HEK293 (cell line): ENCODE results near the gene ZFAND3.

Source experiments
- CTCF ChIA-PET: fragments of 350-600 bp; formaldehyde crosslinking; extraction: SDS; loops from one replicate; lab custom pipeline; 2021; ENCODE audit warnings: antibody characterized with exemption; lab: Yijun Ruan, JAX
- POLR2A ChIA-PET: fragments of 300-600 bp; formaldehyde crosslinking; extraction: SDS; loops from one replicate; lab custom pipeline; 2020; ENCODE audit warnings: antibody characterized with exemption, inconsistent platforms; lab: Yijun Ruan, JAX
- H3K27ac ChIP-seq: fragments of 200-500 bp; sonication (Bioruptor generic); 2 replicates; pipeline ENCODE4 v1.5.1; 2014; ENCODE audit warnings: low read depth, low read length, control low read depth, inconsistent platforms; ENCODE audit errors: extremely low read depth
- H3K36me3 ChIP-seq, 2 experiments: fragments of 200-500 bp in 1 of 2; sonication (Bioruptor generic) in 1 of 2; 1 replicate in 1 of 2; 2 replicates in 1 of 2; pipeline ENCODE4 v1.5.1; 2014 to 2017; ENCODE audit warnings: inconsistent platforms in 2 of 2, low read length in 2 of 2; ENCODE audit not compliant: control insufficient read depth in 2 of 2, insufficient read depth in 1 of 2
- H3K4me1 ChIP-seq: fragments of 200-500 bp; sonication (Bioruptor generic); 2 replicates; pipeline ENCODE4 v1.5.1; 2014; ENCODE audit warnings: mild to moderate bottlenecking, low read length, inconsistent platforms; ENCODE audit not compliant: control insufficient read depth, insufficient read depth
- H3K4me3 ChIP-seq: 2 replicates; pipeline ENCODE4 v1.5.1; 2011; ENCODE audit warnings: low read depth, mild to moderate bottlenecking, control low read depth, low read length, moderate library complexity
- H3K9me3 ChIP-seq: fragments of 200-500 bp; sonication (Bioruptor generic); 2 replicates; pipeline ENCODE4 v1.5.1; 2014; ENCODE audit warnings: low read depth, low read length, inconsistent platforms; ENCODE audit not compliant: control insufficient read depth, insufficient read depth
- KLF1 ChIP-seq: fragments of 450-650 bp; formaldehyde crosslinking; IDR thresholded peaks from 2 replicates; pipeline ENCODE4 v1.5.1; 2016; ENCODE audit warnings: missing biosample characterization, missing genetic modification characterization
- SALL2 ChIP-seq: fragments of 450-650 bp; formaldehyde crosslinking; IDR thresholded peaks from 2 replicates; pipeline ENCODE4 v1.5.0; 2017; ENCODE audit warnings: missing biosample characterization, mild to moderate bottlenecking, missing genetic modification characterization, borderline replicate concordance
- SCRT2 ChIP-seq: fragments of 450-650 bp; formaldehyde crosslinking; IDR thresholded peaks from 2 replicates; pipeline ENCODE4 v1.5.1; 2016; ENCODE audit warnings: missing biosample characterization, missing genetic modification characterization
- ZFP41 ChIP-seq: fragments of 450-650 bp; formaldehyde crosslinking; IDR thresholded peaks from 2 replicates; pipeline ENCODE4 v1.5.1; 2016; ENCODE audit warnings: missing biosample characterization, missing genetic modification characterization, borderline replicate concordance
- ZNF112 ChIP-seq: fragments of 450-650 bp; formaldehyde crosslinking; IDR thresholded peaks from 2 replicates; pipeline ENCODE4 v1.5.0; 2017; ENCODE audit warnings: missing biosample characterization, missing genetic modification characterization
- ZNF335 ChIP-seq: fragments of 450-650 bp; formaldehyde crosslinking; conservative IDR thresholded peaks from 2 replicates; pipeline ENCODE4 v1.5.1; 2016; ENCODE audit warnings: missing biosample characterization, missing genetic modification characterization
- ZNF404 ChIP-seq: fragments of 450-650 bp; formaldehyde crosslinking; IDR thresholded peaks from 2 replicates; pipeline ENCODE4 v1.5.1; 2017; ENCODE audit warnings: missing biosample characterization, missing genetic modification characterization
- ZNF560 ChIP-seq: fragments of 450-650 bp; formaldehyde crosslinking; IDR thresholded peaks from 2 replicates; pipeline ENCODE4 v1.5.1; 2017; ENCODE audit warnings: missing biosample characterization, missing genetic modification characterization, borderline replicate concordance
- ZNF561 ChIP-seq: fragments of 450-650 bp; IDR thresholded peaks from 2 replicates; pipeline ENCODE4 v1.5.1; 2018; ENCODE audit warnings: missing biosample characterization, missing genetic modification characterization, borderline replicate concordance
- ZNF701 ChIP-seq: fragments of 450-650 bp; formaldehyde crosslinking; IDR thresholded peaks from 2 replicates; pipeline ENCODE4 v1.5.1; 2016; ENCODE audit warnings: missing biosample characterization, missing genetic modification characterization
- ZNF843 ChIP-seq: fragments of 450-650 bp; formaldehyde crosslinking; IDR thresholded peaks from 2 replicates; pipeline ENCODE4 v1.5.1; 2016; ENCODE audit warnings: missing biosample characterization, missing genetic modification characterization
- TF ChIP-seq, protein P1 (sequence below): fragments of 450-650 bp; formaldehyde crosslinking; IDR thresholded peaks from 2 replicates; pipeline ENCODE4 v1.5.1; 2017; ENCODE audit warnings: missing biosample characterization, missing genetic modification characterization
- TF ChIP-seq, protein P2 (sequence below): fragments of 450-650 bp; formaldehyde crosslinking; IDR thresholded peaks from 2 replicates; pipeline ENCODE4 v1.5.1; 2017; ENCODE audit warnings: missing biosample characterization, missing genetic modification characterization
- TF ChIP-seq, protein P3 (sequence below): fragments of 450-650 bp; formaldehyde crosslinking; IDR thresholded peaks from 2 replicates; pipeline ENCODE4 v1.5.1; 2016; ENCODE audit warnings: missing biosample characterization, missing genetic modification characterization
- TF ChIP-seq, protein P4 (sequence below): fragments of 450-650 bp; formaldehyde crosslinking; IDR thresholded peaks from 2 replicates; pipeline ENCODE4 v1.5.1; 2016; ENCODE audit warnings: missing biosample characterization, missing genetic modification characterization

The ZFAND3 gene

DNA sequence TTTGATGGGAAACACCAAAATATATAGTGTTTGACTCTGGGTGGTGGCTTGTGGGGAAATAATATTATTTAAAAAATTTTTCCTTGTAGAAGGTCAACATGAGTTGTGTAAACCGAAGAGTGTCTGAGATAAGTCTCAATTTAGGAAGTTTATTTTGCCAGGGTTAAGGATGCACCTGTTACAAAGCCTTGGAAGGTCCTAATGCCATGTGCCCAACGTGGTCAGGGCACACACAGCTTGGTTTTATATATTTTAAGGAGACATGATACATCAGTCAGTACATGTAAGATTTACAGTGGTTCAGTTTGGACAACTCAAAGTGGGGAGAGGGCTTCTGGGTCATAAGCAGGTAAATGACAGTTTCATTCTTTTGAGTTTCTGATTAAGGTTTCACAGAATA is 162.1 kb downstream of the ZFAND3 start:
- no peak overlapping the region for H3K27ac ChIP-seq
- H3K4me3 ChIP-seq = no peak overlapping the region
- peaks cover 9% of the 10 kb centered on the region for H3K4me1 ChIP-seq
- CTCF ChIA-PET = interaction anchor here (0.7 kb wide), 1 partner anchor 29 kb away, joined by 3 read pairs; no protein-coding TSS in a partner anchor
- no peaks in the 10 kb centered on the region for H3K36me3 ChIP-seq
- TF ChIP-seq ZNF112 (tag by site-specific recombination) (no peak), ZNF701 (tag by site-specific recombination) (no peak), SALL2 (tag by site-specific recombination) (no peak), ZNF335 (tag by site-specific recombination) (no peak), ZNF843 (no peak), ZNF561 (tag by site-specific recombination) (no peak), ZNF404 (tag by site-specific recombination) (no peak), ZNF560 (tag by site-specific recombination) (no peak), ZFP41 (tag by site-specific recombination) (no peak)
- TF ChIP-seq, protein P1, sequence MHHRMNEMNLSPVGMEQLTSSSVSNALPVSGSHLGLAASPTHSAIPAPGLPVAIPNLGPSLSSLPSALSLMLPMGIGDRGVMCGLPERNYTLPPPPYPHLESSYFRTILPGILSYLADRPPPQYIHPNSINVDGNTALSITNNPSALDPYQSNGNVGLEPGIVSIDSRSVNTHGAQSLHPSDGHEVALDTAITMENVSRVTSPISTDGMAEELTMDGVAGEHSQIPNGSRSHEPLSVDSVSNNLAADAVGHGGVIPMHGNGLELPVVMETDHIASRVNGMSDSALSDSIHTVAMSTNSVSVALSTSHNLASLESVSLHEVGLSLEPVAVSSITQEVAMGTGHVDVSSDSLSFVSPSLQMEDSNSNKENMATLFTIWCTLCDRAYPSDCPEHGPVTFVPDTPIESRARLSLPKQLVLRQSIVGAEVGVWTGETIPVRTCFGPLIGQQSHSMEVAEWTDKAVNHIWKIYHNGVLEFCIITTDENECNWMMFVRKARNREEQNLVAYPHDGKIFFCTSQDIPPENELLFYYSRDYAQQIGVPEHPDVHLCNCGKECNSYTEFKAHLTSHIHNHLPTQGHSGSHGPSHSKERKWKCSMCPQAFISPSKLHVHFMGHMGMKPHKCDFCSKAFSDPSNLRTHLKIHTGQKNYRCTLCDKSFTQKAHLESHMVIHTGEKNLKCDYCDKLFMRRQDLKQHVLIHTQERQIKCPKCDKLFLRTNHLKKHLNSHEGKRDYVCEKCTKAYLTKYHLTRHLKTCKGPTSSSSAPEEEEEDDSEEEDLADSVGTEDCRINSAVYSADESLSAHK (tag by site-specific recombination) = no peak
- TF ChIP-seq, all 188 proteins: peak for 0
- no peaks in the 10 kb centered on the region for H3K9me3 ChIP-seq
- POLR2A ChIA-PET = no interaction called here

DNA sequence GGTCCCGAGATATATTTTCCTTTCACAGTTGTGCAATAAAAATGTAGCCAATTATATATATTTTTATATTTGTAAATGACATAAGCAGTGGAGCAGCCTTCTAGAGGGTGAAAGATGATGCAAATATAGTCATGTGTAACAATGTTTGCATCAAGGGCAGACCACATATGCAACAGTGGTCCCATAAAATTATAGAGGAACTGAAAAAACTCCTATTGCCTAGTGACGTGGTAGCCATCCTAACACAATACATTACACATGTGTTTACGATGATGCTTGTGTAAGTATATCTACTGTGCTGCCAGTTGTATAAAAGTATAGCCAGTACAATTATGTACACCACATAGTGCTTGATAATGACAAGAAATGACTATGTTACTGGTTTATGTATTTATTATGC is 162.8 kb downstream of the ZFAND3 start:
- ChIA-PET POLR2A (no interaction called here), CTCF (interaction anchor here (0.7 to 0.9 kb wide), 2 partner anchors 8 to 148 kb away, joined by 3 to 6 read pairs; no protein-coding TSS in a partner anchor)
- Histone ChIP-seq H3K4me1 (peaks cover 15% of the 10 kb centered on the region), H3K4me3 (no peak overlapping the region), H3K9me3 (no peaks in the 10 kb centered on the region), H3K27ac (no peak overlapping the region), H3K36me3 (no peaks in the 10 kb centered on the region)
- TF ChIP-seq SCRT2 (tag by site-specific recombination) = peak; percentile 85
- TF ChIP-seq, protein P2, sequence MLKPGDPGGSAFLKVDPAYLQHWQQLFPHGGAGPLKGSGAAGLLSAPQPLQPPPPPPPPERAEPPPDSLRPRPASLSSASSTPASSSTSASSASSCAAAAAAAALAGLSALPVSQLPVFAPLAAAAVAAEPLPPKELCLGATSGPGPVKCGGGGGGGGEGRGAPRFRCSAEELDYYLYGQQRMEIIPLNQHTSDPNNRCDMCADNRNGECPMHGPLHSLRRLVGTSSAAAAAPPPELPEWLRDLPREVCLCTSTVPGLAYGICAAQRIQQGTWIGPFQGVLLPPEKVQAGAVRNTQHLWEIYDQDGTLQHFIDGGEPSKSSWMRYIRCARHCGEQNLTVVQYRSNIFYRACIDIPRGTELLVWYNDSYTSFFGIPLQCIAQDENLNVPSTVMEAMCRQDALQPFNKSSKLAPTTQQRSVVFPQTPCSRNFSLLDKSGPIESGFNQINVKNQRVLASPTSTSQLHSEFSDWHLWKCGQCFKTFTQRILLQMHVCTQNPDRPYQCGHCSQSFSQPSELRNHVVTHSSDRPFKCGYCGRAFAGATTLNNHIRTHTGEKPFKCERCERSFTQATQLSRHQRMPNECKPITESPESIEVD = peak; percentile 70
- TF ChIP-seq, protein P3, sequence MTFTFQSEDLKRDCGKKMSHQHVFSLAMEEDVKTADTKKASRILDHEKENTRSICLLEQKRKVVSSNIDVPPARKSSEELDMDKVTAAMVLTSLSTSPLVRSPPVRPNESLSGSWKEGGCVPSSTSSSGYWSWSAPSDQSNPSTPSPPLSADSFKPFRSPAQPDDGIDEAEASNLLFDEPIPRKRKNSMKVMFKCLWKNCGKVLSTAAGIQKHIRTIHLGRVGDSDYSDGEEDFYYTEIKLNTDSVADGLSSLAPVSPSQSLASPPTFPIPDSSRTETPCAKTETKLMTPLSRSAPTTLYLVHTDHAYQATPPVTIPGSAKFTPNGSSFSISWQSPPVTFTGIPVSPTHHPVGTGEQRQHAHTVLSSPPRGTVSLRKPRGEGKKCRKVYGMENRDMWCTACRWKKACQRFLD = no peak

DNA sequence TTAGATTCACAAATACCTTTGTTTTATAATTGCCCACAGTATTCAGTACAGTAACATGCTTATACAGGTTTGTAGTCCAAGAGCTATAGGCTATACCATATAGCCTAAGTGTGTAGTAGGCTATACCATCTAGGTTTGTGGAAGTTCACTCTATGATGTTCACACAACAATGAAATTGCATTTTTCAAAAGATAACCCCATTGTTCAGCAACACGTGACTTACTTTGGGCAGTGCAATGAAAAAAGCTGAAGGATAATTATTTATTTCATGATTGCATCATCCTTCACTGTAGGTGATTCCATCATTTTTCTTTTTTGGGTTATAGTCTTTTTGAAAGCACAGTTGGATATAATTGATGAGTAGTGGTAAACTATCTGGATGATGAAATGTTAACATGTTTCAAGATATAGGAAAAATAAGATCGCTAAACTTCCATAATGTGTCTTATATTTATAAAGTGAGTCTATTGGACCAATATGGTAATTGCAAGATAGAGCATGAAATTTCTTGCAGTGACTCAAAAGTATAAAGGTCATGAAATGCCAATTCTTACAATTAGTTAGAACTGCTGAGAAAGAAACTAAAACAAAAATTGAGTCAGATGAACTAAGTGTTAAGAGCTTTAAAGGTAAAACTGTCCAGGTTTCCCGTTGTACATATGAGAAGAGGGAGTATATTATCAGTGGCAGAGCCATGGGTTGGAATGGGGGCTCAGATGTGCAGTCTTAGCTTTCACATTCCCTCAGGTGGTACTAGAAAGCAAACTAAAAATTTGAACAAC is 164.4 kb downstream of the ZFAND3 start:
- Histone ChIP-seq H3K27ac (no peak overlapping the region), H3K9me3 (no peaks in the 10 kb centered on the region), H3K36me3 (no peaks in the 10 kb centered on the region), H3K4me3 (no peak overlapping the region), H3K4me1 (peaks cover 20% of the 10 kb centered on the region)
- ChIA-PET CTCF (interaction anchor here (0.7 kb wide), 1 partner anchor 510 kb away, joined by 5 read pairs; no protein-coding TSS in a partner anchor), POLR2A (interaction anchor here (0.5 kb wide), 1 partner anchor 120 kb away, joined by 3 read pairs; no protein-coding TSS in a partner anchor)
- TF ChIP-seq, protein P2 = 0 out of 2 replicates have a peak, but pooled peaks have one; percentile 20
- no peak for TF ChIP-seq KLF1 (tag by site-specific recombination)
- TF ChIP-seq, protein P4, sequence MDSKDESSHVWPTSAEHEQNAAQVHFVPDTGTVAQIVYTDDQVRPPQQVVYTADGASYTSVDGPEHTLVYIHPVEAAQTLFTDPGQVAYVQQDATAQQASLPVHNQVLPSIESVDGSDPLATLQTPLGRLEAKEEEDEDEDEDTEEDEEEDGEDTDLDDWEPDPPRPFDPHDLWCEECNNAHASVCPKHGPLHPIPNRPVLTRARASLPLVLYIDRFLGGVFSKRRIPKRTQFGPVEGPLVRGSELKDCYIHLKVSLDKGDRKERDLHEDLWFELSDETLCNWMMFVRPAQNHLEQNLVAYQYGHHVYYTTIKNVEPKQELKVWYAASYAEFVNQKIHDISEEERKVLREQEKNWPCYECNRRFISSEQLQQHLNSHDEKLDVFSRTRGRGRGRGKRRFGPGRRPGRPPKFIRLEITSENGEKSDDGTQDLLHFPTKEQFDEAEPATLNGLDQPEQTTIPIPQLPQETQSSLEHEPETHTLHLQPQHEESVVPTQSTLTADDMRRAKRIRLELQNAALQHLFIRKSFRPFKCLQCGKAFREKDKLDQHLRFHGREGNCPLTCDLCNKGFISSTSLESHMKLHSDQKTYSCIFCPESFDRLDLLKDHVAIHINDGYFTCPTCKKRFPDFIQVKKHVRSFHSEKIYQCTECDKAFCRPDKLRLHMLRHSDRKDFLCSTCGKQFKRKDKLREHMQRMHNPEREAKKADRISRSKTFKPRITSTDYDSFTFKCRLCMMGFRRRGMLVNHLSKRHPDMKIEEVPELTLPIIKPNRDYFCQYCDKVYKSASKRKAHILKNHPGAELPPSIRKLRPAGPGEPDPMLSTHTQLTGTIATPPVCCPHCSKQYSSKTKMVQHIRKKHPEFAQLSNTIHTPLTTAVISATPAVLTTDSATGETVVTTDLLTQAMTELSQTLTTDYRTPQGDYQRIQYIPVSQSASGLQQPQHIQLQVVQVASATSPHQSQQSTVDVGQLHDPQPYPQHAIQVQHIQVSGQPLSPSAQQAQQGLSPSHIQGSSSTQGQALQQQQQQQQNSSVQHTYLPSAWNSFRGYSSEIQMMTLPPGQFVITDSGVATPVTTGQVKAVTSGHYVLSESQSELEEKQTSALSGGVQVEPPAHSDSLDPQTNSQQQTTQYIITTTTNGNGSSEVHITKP (tag by site-specific recombination) = peak; percentile 65
